Measurements from ENCODE around the gene FAM117A.
"Not testable (repeated sequence)": the region's sequence is repeated elsewhere in the genome, so short reads cannot be mapped to it uniquely, and the experiment has no call there.

FAM117A gene

GRCh38 chr17:49674507-49674906 lies 89.4 kb downstream of the FAM117A start:
- H3K27me3 Mint-ChIP-seq (ENCODE audit: low read depth), result peaks cover 4% of the 10 kb centered on the region
- no peak overlapping the region for H3K27ac Mint-ChIP-seq
- no peak overlapping the region for H3K4me3 Mint-ChIP-seq
- H3K36me3 Mint-ChIP-seq (ENCODE audit: low read depth), result peaks cover 14% of the 10 kb centered on the region
- H3K9me3 Mint-ChIP-seq, result no peaks in the 10 kb centered on the region
- peaks cover 39% of the 10 kb centered on the region for H3K4me1 Mint-ChIP-seq (ENCODE audit: low read depth)

GRCh38 chr17:49673679-49674078 lies 90.3 kb downstream of the FAM117A start:
- not testable (repeated sequence) for H3K9me3 Mint-ChIP-seq; H3K4me3 Mint-ChIP-seq; H3K27ac Mint-ChIP-seq; H3K27me3 Mint-ChIP-seq (ENCODE audit: low read depth)
- peaks cover 39% of the 10 kb centered on the region for H3K4me1 Mint-ChIP-seq (ENCODE audit: low read depth)
- peaks cover 14% of the 10 kb centered on the region for H3K36me3 Mint-ChIP-seq (ENCODE audit: low read depth)

- Mint-ChIP-seq H3K9me3 (no peaks in the 10 kb centered on the region), H3K4me1 (ENCODE audit: low read depth) (peaks cover 22% of the 10 kb centered on the region), H3K27me3 (ENCODE audit: low read depth) (no peaks in the 10 kb centered on the region), H3K27ac (no peak overlapping the region), H3K36me3 (ENCODE audit: low read depth) (peaks cover 10% of the 10 kb centered on the region), H3K4me3 (no peak overlapping the region)
These were observed 93.3 kb downstream of the FAM117A start for GRCh38 chr17:49670641-49671040.

GRCh38 chr17:49670002-49670401 lies 93.9 kb downstream of the FAM117A start:
- no peak overlapping the region for H3K4me3 Mint-ChIP-seq
- H3K27me3 Mint-ChIP-seq (ENCODE audit: low read depth), result no peaks in the 10 kb centered on the region
- H3K27ac Mint-ChIP-seq, result no peak overlapping the region
- H3K4me1 Mint-ChIP-seq (ENCODE audit: low read depth), result peaks cover 19% of the 10 kb centered on the region
- peaks cover 8% of the 10 kb centered on the region for H3K36me3 Mint-ChIP-seq (ENCODE audit: low read depth)
- H3K9me3 Mint-ChIP-seq, result no peaks in the 10 kb centered on the region

GRCh38 chr17:49667854-49668253 lies 96.1 kb downstream of the FAM117A start:
- H3K27me3 Mint-ChIP-seq (ENCODE audit: low read depth), result no peaks in the 10 kb centered on the region
- H3K4me3 Mint-ChIP-seq, result no peak overlapping the region
- peaks cover 9% of the 10 kb centered on the region for H3K36me3 Mint-ChIP-seq (ENCODE audit: low read depth)
- H3K4me1 Mint-ChIP-seq (ENCODE audit: low read depth), result peaks cover 16% of the 10 kb centered on the region
- H3K9me3 Mint-ChIP-seq, result no peaks in the 10 kb centered on the region
- H3K27ac Mint-ChIP-seq, result no peak overlapping the region

- Mint-ChIP-seq H3K4me3 (no peak overlapping the region), H3K27me3 (ENCODE audit: low read depth) (no peaks in the 10 kb centered on the region), H3K9me3 (no peaks in the 10 kb centered on the region), H3K27ac (no peak overlapping the region), H3K4me1 (ENCODE audit: low read depth) (peaks cover 17% of the 10 kb centered on the region), H3K36me3 (ENCODE audit: low read depth) (peaks cover 14% of the 10 kb centered on the region)
These were observed 99.2 kb downstream of the FAM117A start for GRCh38 chr17:49664706-49665211.
